ENCODE data around the gene TNN.

Gene TNN

DNA sequence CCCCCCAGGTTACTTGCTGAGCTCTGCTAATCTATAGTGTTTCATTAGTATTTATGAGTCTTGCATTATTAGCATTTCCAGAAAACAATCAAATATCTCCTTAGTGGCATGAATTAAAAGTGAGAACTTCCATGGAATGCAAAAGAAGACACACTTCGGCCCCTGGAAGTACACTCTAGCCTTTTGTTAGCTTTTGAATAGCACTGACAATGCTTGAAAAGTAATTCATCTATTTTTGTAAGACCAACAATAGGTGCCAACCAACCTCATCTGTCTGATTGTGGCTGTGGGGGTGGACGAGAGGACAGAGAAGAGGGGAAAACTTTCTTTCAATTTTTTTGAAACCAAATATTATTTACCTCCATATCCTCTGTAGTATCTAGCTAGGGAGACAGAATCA, 97.1 kb downstream of the TNN start:
- Histone ChIP-seq H3K4me2 (ENCODE audit: low read depth, low read length, poor library complexity, severe bottlenecking) (no peak overlapping the region), H3F3A (ENCODE audit: low read depth) (no peaks in the 10 kb centered on the region), H3K9ac (ENCODE audit: low read depth, low read length, poor library complexity, severe bottlenecking) (no peak overlapping the region), H3K9me2 (replicated peaks; ENCODE audit: low read depth, low read length) (no peaks in the 10 kb centered on the region), H3K9me3 (ENCODE audit: insufficient read depth, low read depth, low read length) (no peaks in the 10 kb centered on the region), H3K36me3 (ENCODE audit: insufficient read depth, low read length) (peaks cover 20% of the 10 kb centered on the region; the same call in 1 of the 2 replicates), H3K4me1 (ENCODE audit: insufficient read depth, low read length, poor library complexity, severe bottlenecking) (peaks cover 17% of the 10 kb centered on the region), H3K79me2 (ENCODE audit: insufficient read depth, low read length) (no peaks in the 10 kb centered on the region), H4K20me1 (ENCODE audit: insufficient read depth, low read length, poor library complexity, severe bottlenecking) (no peaks in the 10 kb centered on the region), H3K27me3 (ENCODE audit: insufficient read depth, low read length, poor library complexity, severe bottlenecking) (no peaks in the 10 kb centered on the region), H2AFZ (ENCODE audit: low read length) (no peak overlapping the region), H3K4me3 (ENCODE audit: low read length, poor library complexity, severe bottlenecking) (no peak overlapping the region)
- TF ChIP-seq, protein P1, sequence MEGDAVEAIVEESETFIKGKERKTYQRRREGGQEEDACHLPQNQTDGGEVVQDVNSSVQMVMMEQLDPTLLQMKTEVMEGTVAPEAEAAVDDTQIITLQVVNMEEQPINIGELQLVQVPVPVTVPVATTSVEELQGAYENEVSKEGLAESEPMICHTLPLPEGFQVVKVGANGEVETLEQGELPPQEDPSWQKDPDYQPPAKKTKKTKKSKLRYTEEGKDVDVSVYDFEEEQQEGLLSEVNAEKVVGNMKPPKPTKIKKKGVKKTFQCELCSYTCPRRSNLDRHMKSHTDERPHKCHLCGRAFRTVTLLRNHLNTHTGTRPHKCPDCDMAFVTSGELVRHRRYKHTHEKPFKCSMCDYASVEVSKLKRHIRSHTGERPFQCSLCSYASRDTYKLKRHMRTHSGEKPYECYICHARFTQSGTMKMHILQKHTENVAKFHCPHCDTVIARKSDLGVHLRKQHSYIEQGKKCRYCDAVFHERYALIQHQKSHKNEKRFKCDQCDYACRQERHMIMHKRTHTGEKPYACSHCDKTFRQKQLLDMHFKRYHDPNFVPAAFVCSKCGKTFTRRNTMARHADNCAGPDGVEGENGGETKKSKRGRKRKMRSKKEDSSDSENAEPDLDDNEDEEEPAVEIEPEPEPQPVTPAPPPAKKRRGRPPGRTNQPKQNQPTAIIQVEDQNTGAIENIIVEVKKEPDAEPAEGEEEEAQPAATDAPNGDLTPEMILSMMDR (conservative IDR thresholded peaks at IDR 0.05; ENCODE audit: low read length): no peak
- no peak for TF ChIP-seq EZH2phosphoT487 (IDR thresholded peaks at IDR 0.05; ENCODE audit: borderline replicate concordance)

DNA sequence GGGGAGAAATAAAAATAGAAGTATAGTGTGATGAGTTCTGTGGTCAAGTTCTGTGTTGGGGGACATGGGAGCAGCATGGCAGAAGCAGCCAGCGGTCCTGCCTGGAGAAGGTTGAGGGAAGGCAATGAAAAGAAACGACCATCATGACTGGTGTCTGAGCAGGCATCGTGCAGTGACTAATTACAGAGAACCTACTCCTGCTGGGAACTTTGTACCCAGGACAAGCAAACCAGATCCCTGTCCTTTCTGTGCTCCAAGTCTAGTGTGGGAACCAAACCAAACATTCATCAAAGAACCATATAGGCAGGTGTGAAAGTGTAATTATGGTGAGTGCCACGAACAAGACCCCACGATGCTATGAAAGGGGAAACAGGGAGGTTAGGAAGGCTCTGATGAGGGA, 99.1 kb downstream of the TNN start:
- Histone ChIP-seq H4K20me1 (ENCODE audit: insufficient read depth, low read length, poor library complexity, severe bottlenecking) (no peaks in the 10 kb centered on the region), H3K9ac (ENCODE audit: low read depth, low read length, poor library complexity, severe bottlenecking) (no peak overlapping the region), H2AFZ (ENCODE audit: low read length) (no peak overlapping the region), H3K4me3 (ENCODE audit: low read length, poor library complexity, severe bottlenecking) (no peak overlapping the region), H3K36me3 (ENCODE audit: insufficient read depth, low read length) (peaks cover 15% of the 10 kb centered on the region; the same call in 1 of the 2 replicates), H3K9me3 (ENCODE audit: insufficient read depth, low read depth, low read length) (no peaks in the 10 kb centered on the region), H3F3A (ENCODE audit: low read depth) (no peaks in the 10 kb centered on the region), H3K4me1 (ENCODE audit: insufficient read depth, low read length, poor library complexity, severe bottlenecking) (peaks cover 10% of the 10 kb centered on the region), H3K4me2 (ENCODE audit: low read depth, low read length, poor library complexity, severe bottlenecking) (no peak overlapping the region), H3K9me2 (replicated peaks; ENCODE audit: low read depth, low read length) (no peaks in the 10 kb centered on the region), H3K79me2 (ENCODE audit: insufficient read depth, low read length) (no peaks in the 10 kb centered on the region), H3K27me3 (ENCODE audit: insufficient read depth, low read length, poor library complexity, severe bottlenecking) (no peaks in the 10 kb centered on the region)
- no peak for TF ChIP-seq EZH2phosphoT487 (IDR thresholded peaks at IDR 0.05; ENCODE audit: borderline replicate concordance)
- TF ChIP-seq, protein P1 (conservative IDR thresholded peaks at IDR 0.05; ENCODE audit: low read length): no peak

DNA sequence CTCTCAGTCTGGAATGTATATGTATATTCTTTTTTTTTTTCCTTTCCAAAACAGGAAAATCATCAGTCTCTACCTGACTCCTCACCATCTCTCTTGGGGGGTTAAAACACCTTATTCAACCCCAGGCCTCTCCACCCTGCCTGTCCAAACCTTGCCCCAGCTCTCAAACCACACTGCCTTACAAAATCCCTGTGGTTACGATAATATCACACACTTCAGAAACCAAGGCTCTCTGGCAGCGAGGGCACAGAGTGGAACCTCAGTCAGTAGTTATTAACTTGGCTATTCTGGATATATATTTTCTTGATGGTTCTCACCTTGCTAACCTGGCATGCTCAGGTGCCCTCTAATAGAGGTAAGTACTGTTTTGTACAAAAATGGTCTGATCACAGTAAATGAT, 100.2 kb downstream of the TNN start:
- H3K9me2 ChIP-seq (replicated peaks; ENCODE audit: low read depth, low read length): no peaks in the 10 kb centered on the region
- H3K36me3 ChIP-seq (ENCODE audit: insufficient read depth, low read length): peaks cover 15% of the 10 kb centered on the region; the same call in 1 of the 2 replicates
- no peaks in the 10 kb centered on the region for H4K20me1 ChIP-seq (ENCODE audit: insufficient read depth, low read length, poor library complexity, severe bottlenecking)
- no peaks in the 10 kb centered on the region for H3K9me3 ChIP-seq (ENCODE audit: insufficient read depth, low read depth, low read length)
- no peak overlapping the region for H3K9ac ChIP-seq (ENCODE audit: low read depth, low read length, poor library complexity, severe bottlenecking)
- no peaks in the 10 kb centered on the region for H3K79me2 ChIP-seq (ENCODE audit: insufficient read depth, low read length)
- H3F3A ChIP-seq (ENCODE audit: low read depth): no peaks in the 10 kb centered on the region
- no peak for TF ChIP-seq EZH2phosphoT487 (IDR thresholded peaks at IDR 0.05; ENCODE audit: borderline replicate concordance)
- TF ChIP-seq, protein P1 (conservative IDR thresholded peaks at IDR 0.05; ENCODE audit: low read length): no peak
- H3K4me1 ChIP-seq (ENCODE audit: insufficient read depth, low read length, poor library complexity, severe bottlenecking): peaks cover 10% of the 10 kb centered on the region
- H3K4me2 ChIP-seq (ENCODE audit: low read depth, low read length, poor library complexity, severe bottlenecking): no peak overlapping the region
- no peaks in the 10 kb centered on the region for H3K27me3 ChIP-seq (ENCODE audit: insufficient read depth, low read length, poor library complexity, severe bottlenecking)
- no peak overlapping the region for H3K4me3 ChIP-seq (ENCODE audit: low read length, poor library complexity, severe bottlenecking)
- no peak overlapping the region for H2AFZ ChIP-seq (ENCODE audit: low read length)
